Measurements from ENCODE around the gene KRT71.
"Not testable (repeated sequence)": the region's sequence is repeated elsewhere in the genome, so short reads cannot be mapped to it uniquely, and the experiment has no call there.

GRCh38 chr12:52500574-52500973 is 52.4 kb downstream of the KRT71 start:
- TF ChIP-seq POLR2A, CTCF, POLR2AphosphoS5 (IDR thresholded peaks at IDR 0.05): not testable (repeated sequence)

Measured in sigmoid colon (tissue), 4 donors.